ENCODE data around the gene COX8A. TPM values are rescaled to one million over a fixed set of nuclear protein-coding genes. Genes with fewer than 3 reads are reported as not detected.
"Not testable (repeated sequence)": the region's sequence is repeated elsewhere in the genome, so short reads cannot be mapped to it uniquely, and the experiment has no call there.

Gene COX8A
- polyA plus RNA-seq, 2 of the 4 experiments (the other 2 are of a cell fraction) = 312 to 794 TPM

DNA sequence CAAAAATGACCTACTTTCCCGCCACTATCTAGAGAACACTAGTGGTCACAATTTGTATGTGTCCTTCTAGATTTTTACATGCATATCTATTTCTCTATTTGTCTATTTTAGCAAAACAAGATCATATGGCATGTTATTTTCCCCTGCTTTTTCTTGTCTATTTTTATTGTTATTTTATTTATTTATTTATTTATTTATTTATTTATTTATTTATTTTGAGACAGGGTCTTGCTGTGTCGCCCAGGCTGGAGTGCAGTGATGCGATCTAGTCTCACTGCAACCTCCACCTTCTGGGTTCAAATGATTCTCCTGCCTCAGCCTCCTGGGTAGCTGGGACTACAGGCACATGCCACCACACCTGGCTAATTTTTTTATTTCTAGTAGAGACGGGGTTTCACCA is 10.5 kb upstream of the COX8A start:
- DNase-seq (ENCODE audit: low read depth in 1 of 2, low spot score in 1 of 2); H3K27ac ChIP-seq; ATAC-seq; H3K4me1 ChIP-seq; POLR2A ChIA-PET; H3K4me3 ChIP-seq; H3K9me3 ChIP-seq; FAIRE-seq; H3K4me2 ChIP-seq: not testable (repeated sequence)
- WGBS (ENCODE audit: missing lambda C conversion rate) = 95% methylated on average over 4 of the region's 4 CpGs
- CTCF ChIA-PET = interaction anchor here (1.2 to 7.5 kb wide), 2 partner anchors 19 to 127 kb away, joined by 5 to 52 read pairs; no protein-coding TSS in a partner anchor
- TF ChIP-seq ZC3H11A (IDR thresholded peaks at IDR 0.05) = peak; percentile 88

DNA sequence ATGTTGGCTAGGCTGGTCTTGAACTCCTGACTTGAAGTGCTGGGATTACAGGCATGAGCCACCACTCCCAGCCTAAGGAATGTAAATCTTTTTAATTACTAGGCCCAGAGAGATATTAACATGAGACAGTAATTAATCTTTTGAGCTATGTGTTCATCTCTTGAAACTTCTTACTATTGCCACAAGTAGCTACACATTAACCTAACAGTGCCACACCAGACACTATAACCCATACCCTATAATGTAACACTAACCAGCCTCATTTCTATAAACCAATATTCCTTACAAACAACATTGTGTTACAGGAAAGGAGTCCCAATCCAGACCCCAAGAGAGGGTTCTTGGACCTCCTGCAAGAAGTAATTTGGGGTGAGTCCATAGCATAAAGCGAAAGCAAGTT is 8.0 kb upstream of the COX8A start:
- no peak for FAIRE-seq
- POLR2A ChIA-PET = no interaction called here

DNA sequence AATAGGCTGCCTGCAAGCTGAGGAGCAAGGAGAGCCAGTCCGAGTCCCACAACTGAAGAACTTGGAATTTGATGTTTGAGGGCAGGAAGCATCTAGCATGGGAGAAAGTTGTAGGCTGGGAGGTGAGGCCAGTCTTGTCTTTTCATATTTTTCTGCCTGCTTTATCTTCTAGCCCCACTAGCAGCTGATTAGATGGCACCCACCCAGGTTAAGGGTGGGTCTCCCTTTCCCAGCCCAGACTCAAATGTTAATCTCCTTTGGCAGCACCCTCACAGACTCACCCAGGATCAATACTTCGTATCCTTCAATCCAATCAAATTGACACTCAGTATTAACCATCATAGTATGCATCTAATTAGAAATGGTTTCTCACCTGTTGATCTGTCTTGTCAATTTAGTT is 5.0 kb upstream of the COX8A start:
- H3K4me3 ChIP-seq = no peak overlapping the region
- FAIRE-seq (no peak), ATAC-seq (no peak), DNase-seq (ENCODE audit: low read depth in 1 of 2, low spot score in 1 of 2) (no peak)
- no peak for TF ChIP-seq E2F6 (IDR thresholded peaks at IDR 0.05; ENCODE audit: borderline replicate concordance, low read depth)
- no peak for TF ChIP-seq RARB (CRISPR knock-in tag; IDR thresholded peaks at IDR 0.05)
- TF ChIP-seq PHF8 (IDR thresholded peaks at IDR 0.05; ENCODE audit: borderline replicate concordance, low read depth) = no peak
- TF ChIP-seq, protein P1, sequence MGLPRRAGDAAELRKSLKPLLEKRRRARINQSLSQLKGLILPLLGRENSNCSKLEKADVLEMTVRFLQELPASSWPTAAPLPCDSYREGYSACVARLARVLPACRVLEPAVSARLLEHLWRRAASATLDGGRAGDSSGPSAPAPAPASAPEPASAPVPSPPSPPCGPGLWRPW (IDR thresholded peaks at IDR 0.05) = no peak
- TF ChIP-seq CHD2 (IDR thresholded peaks at IDR 0.05; ENCODE audit: low read length, partially characterized antibody) = no peak
- no peak for TF ChIP-seq RFX5 (IDR thresholded peaks at IDR 0.05)
- TF ChIP-seq FOSB (CRISPR knock-in tag; IDR thresholded peaks at IDR 0.05) = no peak
- no peak for TF ChIP-seq MYC (IDR thresholded peaks at IDR 0.05; ENCODE audit: borderline replicate concordance, low read length)
- WGBS (ENCODE audit: missing lambda C conversion rate) = 87% methylated on average over 2 of the region's 2 CpGs
- ChIA-PET POLR2A (no interaction called here), CTCF (no interaction called here)
- no peak overlapping the region for H3K27ac ChIP-seq
- H3K4me2 ChIP-seq = no peak overlapping the region
- H3K9me3 ChIP-seq = no peaks in the 10 kb centered on the region
- H3K4me1 ChIP-seq = no peaks in the 10 kb centered on the region

More for the DNA sequence above, 8.0 kb upstream of the COX8A start:
- Histone ChIP-seq H3K9me3 (no peaks in the 10 kb centered on the region), H3K4me2 (no peak overlapping the region), H3K4me3 (no peak overlapping the region), H3K4me1 (peaks cover 4% of the 10 kb centered on the region; the same call in 1 of the 3 replicates), H3K27ac (no peak overlapping the region)
- TF ChIP-seq NPAS2 (CRISPR knock-in tag; IDR thresholded peaks at IDR 0.05; ENCODE audit: borderline replicate concordance) (no peak), RCOR1 (IDR thresholded peaks at IDR 0.05; ENCODE audit: low read depth, low read length) (no peak)
- CTCF ChIA-PET = interaction anchor here (1.6 to 2.0 kb wide), 3 partner anchors 11 to 35 kb away, joined by 4 to 9 read pairs (median 6); no protein-coding TSS in a partner anchor
- DNase-seq (ENCODE audit: low read depth in 1 of 2, low spot score in 1 of 2) (no peak), ATAC-seq (no peak)
- WGBS (ENCODE audit: missing lambda C conversion rate) = 90% methylated on average over 1 of the region's 1 CpG

DNA sequence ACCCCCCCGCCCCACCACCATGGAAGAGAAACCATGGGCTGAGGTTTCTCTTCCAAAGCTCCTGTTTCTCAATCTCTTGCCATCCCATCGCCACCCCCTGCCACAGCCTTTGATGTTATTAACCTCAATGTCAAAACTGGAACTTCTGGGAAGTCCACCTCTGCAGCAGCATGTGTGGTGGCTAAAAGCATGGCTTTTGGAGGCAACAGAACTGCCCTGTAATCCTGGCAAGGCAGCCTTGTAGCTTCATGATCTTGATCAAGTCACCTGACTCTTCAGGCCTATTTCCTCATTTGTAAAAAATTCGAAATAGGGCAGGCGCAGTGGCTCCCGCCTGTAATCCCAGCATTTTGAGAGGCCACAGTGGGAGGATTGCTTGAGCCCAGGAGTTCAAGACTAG is 3.5 kb upstream of the COX8A start:
- ChIA-PET CTCF (interaction anchor here (0.7 to 1.5 kb wide), 2 partner anchors 25 to 90 kb away, joined by 3 to 4 read pairs; no protein-coding TSS in a partner anchor), POLR2A (no interaction called here)
- Histone ChIP-seq H3K4me2 (no peak overlapping the region), H3K4me3 (no peak overlapping the region), H3K27ac (no peak overlapping the region), H3K9me3 (no peaks in the 10 kb centered on the region), H3K4me1 (peaks cover 6% of the 10 kb centered on the region)
- 73% methylated on average over 5 of the region's 5 CpGs for WGBS (ENCODE audit: missing lambda C conversion rate)
- DNase-seq (ENCODE audit: low read depth in 1 of 2, low spot score in 1 of 2) (no peak), FAIRE-seq (no peak), ATAC-seq (no peak)
- TF ChIP-seq CEBPB (IDR thresholded peaks at IDR 0.05) (no peak), EP300 (IDR thresholded peaks at IDR 0.05) (no peak), POLR2AphosphoS2 (conservative IDR thresholded peaks at IDR 0.05; ENCODE audit: low read length) (no peak), BCL3 (IDR thresholded peaks at IDR 0.05) (no peak), MYC (IDR thresholded peaks at IDR 0.05; ENCODE audit: borderline replicate concordance, low read length) (no peak), MAX (IDR thresholded peaks at IDR 0.05) (no peak)

DNA sequence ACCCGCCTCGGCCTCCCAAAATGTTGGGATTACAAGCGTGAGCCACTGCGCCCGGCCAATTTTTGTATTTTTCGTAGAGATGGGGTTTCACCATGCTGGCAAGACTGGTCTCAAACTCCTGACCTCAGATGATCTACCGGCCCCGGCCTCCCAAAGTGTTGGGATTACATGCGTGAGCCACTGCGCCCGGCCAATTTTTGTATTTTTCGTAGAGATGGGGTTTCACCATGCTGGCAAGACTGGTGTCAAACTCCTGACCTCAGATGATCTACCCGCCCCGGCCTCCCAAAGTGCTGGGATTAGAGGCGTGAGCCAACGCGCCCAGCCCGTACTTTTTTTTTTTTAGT is 535 bp upstream of the COX8A start:
- not testable (repeated sequence) for FAIRE-seq; DNase-seq (ENCODE audit: low read depth in 1 of 2, low spot score in 1 of 2); H3K9me3 ChIP-seq; ATAC-seq
- H3K4me1 ChIP-seq = peaks cover 14% of the 10 kb centered on the region
- POLR2A ChIA-PET = interaction anchor here (0.7 to 1.7 kb wide), 5 partner anchors 10 to 212 kb away, joined by 3 to 9 read pairs (median 4); partner anchors contain the start of genes OTUB1 and STIP1
- peak overlapping the region; percentile 55; the same call in 2 of the 3 replicates for H3K4me2 ChIP-seq
- H3K27ac ChIP-seq = peak overlapping the region; percentile 57 to 79; a peak in 5 of 6 replicates
- H3K4me3 ChIP-seq = peak overlapping the region; percentile 89; the same call in 2 of the 3 replicates
- CTCF ChIA-PET = interaction anchor here (0.8 to 1.7 kb wide), 4 partner anchors 16 to 179 kb away, joined by 3 to 5 read pairs (median 3); no protein-coding TSS in a partner anchor
- 67% methylated on average over 18 of the region's 18 CpGs for WGBS (ENCODE audit: missing lambda C conversion rate)
